ENCODE data around the gene TERB1.
"Not testable (repeated sequence)": the region's sequence is repeated elsewhere in the genome, so short reads cannot be mapped to it uniquely, and the experiment has no call there.

TERB1 gene

GRCh38 chr16:66830422-66831404, 29.3 kb upstream of the TERB1 start, which contains the start of gene NAE1:
NAE1 (minus strand) TSS chr16:66830976; CDS start chr16:66830899, 77 bp downstream.
- DNase-seq (ENCODE audit: low spot score): peak; percentile 98

- no peak for DNase-seq (ENCODE audit: low spot score)
Observed at GRCh38 chr16:66824006-66824405, 22.6 kb upstream of the TERB1 start.

- no peak for DNase-seq (ENCODE audit: low spot score)
Observed at GRCh38 chr16:66814734-66815133, 13.3 kb upstream of the TERB1 start.

- no peak for DNase-seq (ENCODE audit: low spot score)
Observed at GRCh38 chr16:66811043-66811442, 9.7 kb upstream of the TERB1 start.

GRCh38 chr16:66810391-66810790, 9.0 kb upstream of the TERB1 start:
- no peak for DNase-seq (ENCODE audit: low spot score)

DNA sequence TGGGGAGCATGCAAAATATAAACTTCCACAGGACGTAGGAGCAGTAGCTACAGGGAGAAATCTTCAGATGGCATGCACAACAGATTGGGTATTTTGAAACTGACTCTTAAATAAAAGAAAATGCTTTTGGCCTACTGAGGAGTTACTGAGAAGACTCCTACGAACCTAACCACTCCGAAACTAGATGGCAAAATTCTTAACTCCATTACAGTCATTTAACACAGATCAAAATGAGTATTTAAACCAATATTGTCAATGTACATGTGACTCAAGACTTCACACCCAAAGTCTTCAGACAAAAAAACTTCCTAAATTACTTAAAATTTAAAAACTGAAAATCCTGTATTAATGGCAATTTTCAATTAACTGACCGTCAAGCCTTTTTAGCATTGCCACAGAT, 8.4 kb upstream of the TERB1 start:
- no peak for DNase-seq (ENCODE audit: low spot score)

DNA sequence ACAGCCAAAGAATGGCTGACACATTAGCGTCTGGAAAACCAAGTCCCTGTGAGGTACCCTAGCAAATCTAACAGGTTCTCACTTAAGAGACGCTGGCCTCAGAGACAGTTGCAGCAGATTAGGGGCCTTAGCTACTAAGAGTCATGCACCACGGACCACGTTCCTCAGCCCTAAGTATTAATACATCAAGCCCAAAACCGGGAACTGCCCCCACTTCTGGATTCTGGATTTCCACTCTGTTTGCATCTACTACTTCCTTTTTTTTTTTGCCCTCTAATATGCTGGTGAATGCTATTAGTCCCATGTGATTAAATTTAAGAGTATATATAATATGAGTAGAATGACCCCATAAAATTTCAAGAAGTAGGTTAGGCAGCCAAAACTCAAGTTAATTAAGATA, 775 bp upstream of the TERB1 start:
- DNase-seq (ENCODE audit: low spot score): no peak

DNA sequence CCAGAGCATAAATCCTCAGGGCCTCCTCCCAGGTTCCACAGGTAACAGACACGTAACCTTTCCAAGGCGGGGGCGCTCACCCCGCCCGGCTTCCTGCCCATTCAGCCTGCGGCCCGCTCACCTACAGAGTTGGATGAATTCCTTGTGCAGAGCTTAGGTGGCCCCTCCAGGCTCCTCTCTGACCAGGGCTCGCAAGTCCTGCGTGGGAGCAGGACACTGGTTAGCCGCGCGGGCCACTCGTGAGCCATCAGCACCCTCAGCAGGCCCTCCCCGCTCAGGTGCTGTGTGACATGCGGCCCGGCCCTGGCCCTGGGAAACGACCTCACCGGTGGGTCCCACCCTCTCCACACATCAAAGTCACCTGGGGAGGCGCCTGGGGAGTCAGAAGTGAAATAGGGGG, 528 bp downstream of the TERB1 start:
- DNase-seq (ENCODE audit: low spot score): peak; percentile 27

DNA sequence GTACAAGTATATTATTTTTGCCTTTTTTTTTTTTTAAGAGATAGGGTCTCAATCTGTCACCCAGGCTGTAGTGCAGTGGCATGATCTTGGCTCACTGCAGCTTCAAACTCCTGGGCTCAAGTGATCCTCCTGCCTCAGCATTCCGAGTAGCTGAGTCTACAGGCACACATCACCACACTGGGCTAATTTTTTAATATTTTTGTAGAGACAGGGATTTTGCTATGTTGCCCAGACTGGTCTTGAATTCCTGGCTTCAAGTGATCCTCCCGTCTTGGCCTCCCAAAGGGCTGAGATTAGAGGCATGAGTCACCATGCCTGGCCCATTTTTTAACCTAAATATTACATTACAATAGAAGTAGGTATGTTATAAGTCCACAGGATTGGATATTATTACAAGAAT, 3.2 kb downstream of the TERB1 start:
- no peak for DNase-seq (ENCODE audit: low spot score)

DNA sequence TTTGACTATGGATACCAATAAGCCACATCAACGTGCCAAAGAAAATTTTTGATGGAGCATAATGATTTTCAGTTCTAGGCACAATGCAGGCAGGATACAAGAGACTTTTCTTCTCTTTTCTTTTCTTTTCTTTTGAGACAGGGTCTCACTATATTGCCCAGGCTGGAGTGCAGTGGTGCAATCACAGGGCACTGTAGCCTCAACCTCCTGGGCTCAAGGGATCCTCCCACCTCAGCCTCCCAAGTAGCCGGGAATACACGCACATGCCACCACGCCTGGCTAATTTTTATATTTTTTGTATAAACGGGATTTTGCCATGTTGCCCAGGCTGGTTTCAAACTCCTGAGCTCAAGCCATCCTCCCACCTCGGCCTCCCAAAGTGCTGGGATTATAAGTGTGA, 7.4 kb downstream of the TERB1 start:
- not testable (repeated sequence) for DNase-seq (ENCODE audit: low spot score)

- no peak for DNase-seq (ENCODE audit: low spot score)
Observed at GRCh38 chr16:66790130-66790733, 11.2 kb downstream of the TERB1 start.

DNA sequence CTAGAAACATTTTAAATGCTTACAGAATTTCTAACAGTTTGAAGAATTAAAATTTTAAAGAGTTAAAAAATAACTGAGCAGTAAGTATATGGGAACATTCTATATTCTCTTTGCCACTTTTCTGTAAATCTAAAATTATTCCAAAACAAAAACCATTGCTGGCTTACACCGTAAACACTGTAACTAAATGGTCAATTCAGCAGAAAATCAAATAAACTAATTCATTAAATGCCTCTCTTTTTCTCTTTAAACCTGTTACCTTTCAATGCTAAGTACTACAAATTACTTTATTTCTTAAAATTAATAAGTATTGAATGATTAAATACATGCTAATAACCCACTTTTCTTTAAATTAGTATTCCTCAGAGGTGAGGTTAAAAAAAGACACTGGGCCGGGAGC, 14.0 kb downstream of the TERB1 start:
- no peak for DNase-seq (ENCODE audit: low spot score)

DNA sequence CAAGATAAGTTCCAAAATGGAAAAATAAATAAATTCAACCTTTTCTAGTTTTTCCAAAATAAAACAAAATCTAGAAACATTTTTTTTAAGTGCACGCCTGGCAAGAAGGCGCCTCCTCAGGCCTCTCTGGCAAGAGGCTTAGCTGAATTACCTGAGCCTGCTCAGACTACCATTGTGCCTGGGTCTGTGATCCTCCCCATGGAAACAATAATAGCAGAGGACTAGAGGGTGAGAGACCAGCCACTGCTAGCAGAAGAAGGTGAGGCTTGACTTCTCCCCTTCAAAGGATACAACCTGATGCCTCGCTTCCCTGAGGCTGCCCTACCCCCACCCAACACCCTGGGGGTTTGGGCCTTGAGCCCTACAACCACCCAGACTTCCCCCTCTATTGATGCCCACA, 14.8 kb downstream of the TERB1 start:
- no peak for DNase-seq (ENCODE audit: low spot score)

DNA sequence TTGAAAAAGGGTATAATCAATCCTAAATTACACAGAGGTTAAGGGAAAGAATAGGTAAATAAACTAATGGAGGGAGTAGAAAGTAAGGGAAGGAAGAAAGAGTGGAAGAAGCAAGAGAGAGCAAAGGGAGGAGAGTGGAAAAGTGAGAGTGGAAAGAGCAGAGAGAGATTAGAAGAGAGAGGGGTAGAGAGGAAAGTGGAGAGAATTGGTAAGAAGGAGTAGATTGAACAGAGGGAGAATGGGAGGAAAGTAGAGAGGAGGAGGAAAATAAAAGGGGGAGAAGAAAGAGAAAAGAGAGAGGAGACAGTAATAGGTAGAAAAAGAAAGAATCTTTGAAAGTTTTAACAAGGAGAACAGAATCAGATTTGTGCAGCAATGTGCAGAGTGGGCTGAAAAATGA, 24.9 kb downstream of the TERB1 start:
- no peak for DNase-seq (ENCODE audit: low spot score)

DNA sequence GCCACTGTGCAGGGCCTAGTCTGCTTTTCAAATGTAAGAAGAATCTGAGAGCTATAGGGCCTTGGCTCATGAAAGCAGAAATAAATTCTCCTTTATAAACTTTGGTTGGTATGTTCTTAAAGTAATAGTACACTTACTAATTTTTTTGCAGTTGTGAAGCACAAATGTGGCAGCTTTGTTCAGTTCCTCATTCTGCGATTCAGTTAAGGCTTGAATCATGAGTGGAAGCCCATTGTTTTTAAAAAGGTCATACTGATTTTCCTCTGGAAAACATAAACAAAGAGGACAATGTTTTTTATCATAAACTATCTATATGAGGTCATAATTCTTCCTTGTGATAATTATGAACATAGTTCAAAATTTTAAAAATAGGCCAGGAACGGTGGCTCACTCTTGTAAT, 26.4 kb downstream of the TERB1 start:
- no peak for DNase-seq (ENCODE audit: low spot score)

- DNase-seq (ENCODE audit: low spot score): no peak
Observed at GRCh38 chr16:66758086-66758485, 43.3 kb downstream of the TERB1 start.

GRCh38 chr16:66754819-66755218, 46.6 kb downstream of the TERB1 start:
- DNase-seq (ENCODE audit: low spot score): no peak

GRCh38 chr16:66754211-66754610, 47.2 kb downstream of the TERB1 start:
- DNase-seq (ENCODE audit: low spot score): no peak

DNA sequence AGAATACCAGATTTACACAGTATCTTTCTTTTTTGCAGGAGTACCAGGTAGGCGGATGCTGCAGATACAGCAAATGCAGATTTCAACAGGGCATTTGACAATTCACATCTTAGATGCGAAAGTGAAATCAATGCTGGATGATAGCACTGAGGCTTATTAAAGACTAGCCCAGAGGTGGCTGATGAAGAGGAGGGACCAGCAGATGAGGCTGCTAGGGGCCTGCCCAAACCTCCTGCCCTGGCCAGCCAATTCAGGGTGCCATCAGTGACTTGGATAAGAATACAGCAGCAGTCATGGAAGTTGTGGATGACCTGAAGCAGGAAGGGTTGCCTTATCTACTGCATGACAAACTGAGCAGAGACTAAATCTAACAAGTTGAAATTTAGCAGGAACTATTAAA, 48.4 kb downstream of the TERB1 start:
- no peak for DNase-seq (ENCODE audit: low spot score)

GRCh38 chr16:66752379-66752778, 49.0 kb downstream of the TERB1 start:
- no peak for DNase-seq (ENCODE audit: low spot score)

GRCh38 chr16:66751992-66752322, 49.4 kb downstream of the TERB1 start:
- DNase-seq (ENCODE audit: low spot score): no peak

DNA sequence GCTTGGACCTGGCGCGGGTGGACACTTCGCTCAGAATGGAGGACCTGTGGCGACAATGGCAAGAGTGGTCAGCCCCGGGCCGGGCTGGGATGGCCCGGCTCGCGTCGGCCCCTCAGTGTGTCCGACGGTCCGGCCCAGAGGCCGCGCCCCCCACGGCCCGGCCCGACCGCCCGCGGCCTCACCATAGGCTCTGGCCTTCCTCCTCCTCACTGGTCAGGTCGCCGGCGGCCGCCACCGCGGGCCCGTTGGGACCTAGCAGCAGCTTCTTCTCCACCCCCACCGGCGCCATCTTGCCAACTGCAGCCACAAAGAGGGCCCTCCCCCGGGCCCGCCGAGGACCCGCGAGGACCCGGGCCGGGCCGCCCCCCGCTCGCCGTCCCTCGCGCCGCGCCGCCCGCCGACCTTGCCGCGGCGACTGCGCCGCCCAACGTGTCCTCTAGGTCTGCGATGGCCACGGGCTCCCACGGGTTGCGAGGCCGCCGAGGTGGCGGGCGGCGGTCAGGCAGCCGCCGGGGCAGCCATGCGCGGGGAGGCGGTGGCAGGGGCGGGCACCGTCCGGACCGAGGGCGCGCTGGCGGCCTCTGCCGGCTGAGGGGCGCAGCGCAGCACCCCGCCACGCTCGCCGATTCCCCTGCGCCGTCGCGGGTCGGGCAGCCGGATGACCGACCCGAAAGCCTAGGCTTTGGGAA, 49.9 kb downstream of the TERB1 start, which contains the start of gene DYNC1LI2:
Gene DYNC1LI2, minus strand, starts transcription at position 307 of the 689 bp plus-strand sequence. Its CDS starts 18 bp downstream, at position 289.
- peak; percentile 98 for DNase-seq (ENCODE audit: low spot score)

DNA sequence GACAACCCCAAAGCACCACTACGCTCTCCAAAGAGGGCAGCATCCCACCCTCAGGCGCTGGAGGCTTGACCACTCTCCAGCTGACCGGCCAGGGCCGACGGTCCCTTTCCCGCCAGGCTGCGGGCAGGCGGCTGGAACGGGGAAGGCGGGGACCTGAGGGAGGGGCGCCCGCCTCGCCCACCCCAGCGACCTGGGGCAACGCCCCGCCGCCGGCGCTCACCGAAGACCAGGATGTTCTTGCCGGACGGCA, 50.4 kb downstream of the TERB1 start:
- DNase-seq (ENCODE audit: low spot score): peak; percentile 66
